HUES6 (cell line): ENCODE data around the gene UFSP1.
A peak's percentile ranks its signal among the peaks of the same experiment; 100 is the strongest.

Experiments used
- H3K27ac ChIP-seq: 2 replicates; pipeline ENCODE4 v1.7.0; 2013; ENCODE audit warnings: low read depth, mild to moderate bottlenecking, low read length, inconsistent platforms
- H3K27me3 ChIP-seq: 2 replicates; pipeline ENCODE4 v1.6.1; 2013; ENCODE audit warnings: low read length; ENCODE audit not compliant: control insufficient read depth, insufficient read depth
- H3K36me3 ChIP-seq: 2 replicates; pipeline ENCODE4 v1.6.1; 2013; ENCODE audit warnings: low read length; ENCODE audit not compliant: control insufficient read depth, insufficient read depth
- H3K4me1 ChIP-seq: 2 replicates; pipeline ENCODE4 v1.6.1; 2013; ENCODE audit warnings: low read length; ENCODE audit not compliant: control insufficient read depth, insufficient read depth
- H3K4me3 ChIP-seq: 2 replicates; pipeline ENCODE4 v1.5.1; 2013; ENCODE audit warnings: low read depth, low read length
- H3K9ac ChIP-seq: one replicate; pipeline ENCODE4 v1.6.1; 2013; ENCODE audit warnings: mild to moderate bottlenecking, low read length
- H3K9me3 ChIP-seq: 2 replicates; pipeline ENCODE4 v1.6.1; 2013; ENCODE audit warnings: low read depth, low read length; ENCODE audit not compliant: control insufficient read depth, insufficient read depth

UFSP1 gene

GRCh38 chr7:100866729-100867039 lies 22.8 kb downstream of the UFSP1 start:
- peak overlapping the region; percentile 99 for H3K27ac ChIP-seq
- no peaks in the 10 kb centered on the region for H3K9me3 ChIP-seq
- H3K27me3 ChIP-seq, result no peaks in the 10 kb centered on the region
- peak overlapping the region; percentile 97 for H3K4me3 ChIP-seq
- peaks cover 46% of the 10 kb centered on the region for H3K36me3 ChIP-seq
- H3K4me1 ChIP-seq, result peaks cover 14% of the 10 kb centered on the region
- peak overlapping the region; percentile 98 for H3K9ac ChIP-seq

DNA sequence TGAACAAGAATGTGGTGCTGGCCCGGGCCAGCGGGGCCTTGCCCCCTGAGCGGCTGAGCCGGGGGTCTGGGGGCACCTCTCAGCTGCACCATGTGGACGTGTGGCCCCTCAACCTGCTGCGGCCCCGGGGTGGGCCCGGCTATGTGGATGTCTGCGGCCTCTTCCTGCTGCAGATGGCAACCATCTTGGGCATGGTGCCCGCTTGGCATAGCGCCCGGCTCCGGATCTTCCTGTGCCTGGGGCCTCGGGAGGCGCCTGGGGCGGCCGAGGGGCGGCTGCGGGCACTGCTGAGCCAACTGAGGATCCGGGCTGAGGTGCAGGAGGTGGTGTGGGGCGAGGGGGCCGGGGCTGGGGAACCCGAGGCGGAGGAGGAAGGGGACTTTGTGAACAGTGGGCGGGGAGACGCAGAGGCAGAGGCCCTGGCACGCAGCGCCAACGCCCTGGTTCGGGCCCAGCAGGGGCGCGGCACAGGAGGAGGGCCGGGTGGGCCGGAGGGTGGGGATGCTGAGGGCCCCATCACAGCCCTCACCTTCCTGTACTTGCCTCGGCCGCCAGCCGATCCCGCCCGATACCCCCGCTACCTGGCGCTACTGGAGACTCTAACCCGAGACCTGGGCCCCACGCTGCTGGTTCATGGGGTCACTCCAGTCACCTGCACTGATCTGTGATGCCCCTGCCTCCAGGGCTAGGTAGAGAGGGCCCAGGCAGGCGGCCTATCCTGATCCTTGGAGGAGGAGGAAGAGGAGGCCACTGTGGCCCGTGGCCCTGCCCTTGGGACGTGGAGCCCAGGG lies 23.4 kb downstream of the UFSP1 start:
- Histone ChIP-seq H3K4me3 (peak overlapping the region; percentile 97; the same call in 1 of the 2 replicates), H3K9me3 (no peaks in the 10 kb centered on the region), H3K4me1 (peaks cover 14% of the 10 kb centered on the region), H3K27ac (peak overlapping the region; percentile 99; the same call in 1 of the 2 replicates), H3K36me3 (peaks cover 46% of the 10 kb centered on the region), H3K9ac (peak overlapping the region; percentile 98), H3K27me3 (no peaks in the 10 kb centered on the region)

DNA sequence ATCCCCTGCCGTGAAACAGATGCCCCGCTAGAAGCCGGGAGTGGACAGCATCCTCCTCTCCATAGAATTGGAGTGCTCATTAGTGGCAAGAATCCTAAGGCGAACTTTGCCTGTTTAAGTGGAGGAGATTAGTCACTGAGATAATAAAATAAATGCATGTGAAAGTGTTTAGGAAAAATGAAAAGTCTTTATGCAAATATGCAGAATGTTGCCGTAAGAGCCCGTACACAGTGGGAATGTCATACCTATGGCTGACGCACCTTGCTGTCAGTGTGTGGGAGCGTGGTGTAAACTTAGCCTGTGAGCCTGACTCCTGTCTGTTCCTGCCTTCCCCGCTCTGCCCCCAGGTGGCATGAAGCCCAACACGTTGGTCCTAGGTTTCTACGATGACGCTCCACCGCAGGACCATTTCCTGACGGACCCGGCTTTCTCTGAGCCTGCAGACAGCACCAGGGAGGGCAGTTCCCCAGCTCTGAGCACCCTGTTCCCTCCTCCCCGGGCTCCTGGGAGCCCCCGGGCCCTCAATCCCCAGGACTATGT lies 24.1 kb downstream of the UFSP1 start:
- no peaks in the 10 kb centered on the region for H3K9me3 ChIP-seq
- peaks cover 46% of the 10 kb centered on the region for H3K36me3 ChIP-seq
- H3K4me3 ChIP-seq, result no peak overlapping the region
- no peaks in the 10 kb centered on the region for H3K27me3 ChIP-seq
- H3K4me1 ChIP-seq, result peaks cover 14% of the 10 kb centered on the region
- H3K27ac ChIP-seq, result no peak overlapping the region
- H3K9ac ChIP-seq, result no peak overlapping the region

DNA sequence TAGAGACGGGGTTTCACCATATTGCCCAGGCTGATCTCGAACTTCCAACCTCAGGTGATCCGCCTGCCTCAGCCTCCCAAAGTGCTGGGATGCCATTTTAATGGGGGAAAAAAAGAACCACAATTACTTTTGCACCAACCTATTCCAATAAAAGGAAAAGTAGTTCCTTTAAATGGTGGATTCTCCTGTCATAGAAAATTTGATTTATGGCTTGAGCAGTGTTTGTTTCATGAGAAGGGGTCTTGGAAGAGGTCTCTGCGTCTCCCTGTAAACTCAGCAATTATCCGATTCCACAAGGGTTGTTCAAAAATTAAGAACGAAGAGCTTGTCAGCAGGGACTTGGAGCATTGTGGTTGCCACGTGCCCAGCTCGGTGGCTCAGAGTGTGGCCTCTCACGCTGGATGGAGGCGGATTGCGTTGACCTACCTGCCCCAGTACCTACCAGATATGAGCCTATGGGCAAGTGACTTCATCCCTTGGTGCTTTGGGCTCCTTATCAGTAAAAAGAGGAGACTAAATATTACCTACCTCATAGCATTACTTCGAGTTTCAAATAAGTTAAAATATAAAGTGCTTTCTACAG lies 25.2 kb downstream of the UFSP1 start:
- Histone ChIP-seq H3K36me3 (peaks cover 45% of the 10 kb centered on the region), H3K27ac (no peak overlapping the region), H3K9ac (no peak overlapping the region), H3K4me1 (peaks cover 14% of the 10 kb centered on the region), H3K4me3 (no peak overlapping the region), H3K27me3 (no peaks in the 10 kb centered on the region), H3K9me3 (no peaks in the 10 kb centered on the region)

DNA sequence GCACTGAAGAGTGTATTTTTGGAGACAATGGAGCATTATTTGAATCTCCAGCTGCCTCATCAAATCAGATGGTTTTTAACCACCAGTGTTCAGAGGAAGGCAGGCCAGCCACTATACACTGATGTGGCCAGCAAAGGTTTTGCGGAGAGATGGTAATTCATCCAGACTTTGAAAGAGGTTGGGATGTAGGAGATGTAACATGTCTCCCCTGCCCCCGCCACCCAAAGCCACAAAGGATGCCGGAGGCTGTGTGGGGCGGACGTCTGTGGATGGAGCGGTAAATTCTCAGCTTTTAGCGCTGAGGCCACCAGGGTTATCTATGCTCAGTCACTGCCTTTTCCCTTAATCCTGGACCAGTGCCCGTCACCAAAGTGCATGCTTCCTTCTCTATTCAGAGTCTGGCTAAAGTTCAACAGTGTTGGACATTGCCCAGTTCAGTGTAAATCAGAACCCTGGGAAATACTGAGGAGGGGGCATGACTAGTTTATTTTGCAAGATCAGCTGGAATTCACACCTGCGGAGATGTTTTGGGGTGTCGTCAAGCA lies 26.0 kb downstream of the UFSP1 start:
- no peaks in the 10 kb centered on the region for H3K27me3 ChIP-seq
- H3K36me3 ChIP-seq, result peaks cover 44% of the 10 kb centered on the region
- no peak overlapping the region for H3K4me3 ChIP-seq
- no peaks in the 10 kb centered on the region for H3K9me3 ChIP-seq
- H3K4me1 ChIP-seq, result peaks cover 14% of the 10 kb centered on the region
- H3K9ac ChIP-seq, result no peak overlapping the region
- H3K27ac ChIP-seq, result no peak overlapping the region

DNA sequence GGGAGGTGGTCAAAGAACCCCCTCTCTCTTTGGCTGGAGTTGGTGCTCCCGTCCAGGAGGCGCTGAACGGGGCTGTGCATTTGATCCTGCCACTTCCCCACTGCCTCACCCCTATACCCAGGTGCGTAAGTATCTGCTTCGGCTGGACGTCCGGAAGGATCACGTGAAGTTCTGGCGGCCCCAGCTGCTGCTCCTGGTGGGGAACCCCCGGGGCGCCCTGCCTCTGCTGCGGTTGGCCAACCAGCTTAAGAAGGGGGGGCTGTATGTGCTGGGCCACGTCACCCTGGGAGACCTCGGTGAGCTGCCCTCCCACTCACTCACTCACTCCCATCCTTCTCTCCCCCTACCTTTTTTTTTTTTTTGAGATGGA lies 27.9 kb downstream of the UFSP1 start:
- Histone ChIP-seq H3K4me1 (peaks cover 6% of the 10 kb centered on the region), H3K4me3 (no peak overlapping the region), H3K9ac (no peak overlapping the region), H3K9me3 (no peaks in the 10 kb centered on the region), H3K36me3 (peaks cover 40% of the 10 kb centered on the region), H3K27ac (peak overlapping the region; percentile 48; the same call in 1 of the 2 replicates), H3K27me3 (no peaks in the 10 kb centered on the region)

- no peak overlapping the region for H3K27ac ChIP-seq
- H3K36me3 ChIP-seq, result peaks cover 40% of the 10 kb centered on the region
- no peak overlapping the region for H3K4me3 ChIP-seq
- peaks cover 3% of the 10 kb centered on the region; the same call in 1 of the 2 replicates for H3K4me1 ChIP-seq
- no peaks in the 10 kb centered on the region for H3K9me3 ChIP-seq
- H3K27me3 ChIP-seq, result no peaks in the 10 kb centered on the region
- no peak overlapping the region for H3K9ac ChIP-seq
Measured at GRCh38 chr7:100860702-100861615, 28.6 kb downstream of the UFSP1 start.

- Histone ChIP-seq H3K36me3 (peaks cover 45% of the 10 kb centered on the region), H3K27me3 (no peaks in the 10 kb centered on the region)
Measured at GRCh38 chr7:100859856-100860255, 29.7 kb downstream of the UFSP1 start.

DNA sequence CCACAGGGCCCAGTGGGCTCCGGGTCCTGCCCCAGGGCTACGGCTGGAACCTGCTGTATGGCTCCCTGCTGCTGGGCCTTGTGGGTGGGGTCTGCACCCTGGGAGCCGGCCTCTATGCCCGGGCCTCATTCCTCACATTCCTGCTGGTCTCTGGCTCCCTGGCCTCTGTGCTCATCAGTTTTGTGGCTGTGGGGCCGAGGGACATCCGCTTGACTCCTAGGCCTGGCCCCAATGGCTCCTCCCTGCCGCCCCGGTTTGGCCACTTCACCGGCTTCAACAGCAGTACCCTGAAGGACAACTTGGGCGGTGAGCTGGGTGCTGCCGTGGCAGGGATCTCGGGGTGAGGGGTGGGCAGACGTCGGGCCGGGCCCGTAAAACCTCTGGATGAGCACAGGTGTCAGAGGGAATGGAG lies 32.6 kb downstream of the UFSP1 start:
- no peak overlapping the region for H3K27ac ChIP-seq
- peaks cover 7% of the 10 kb centered on the region; the same call in 1 of the 2 replicates for H3K4me1 ChIP-seq
- H3K9me3 ChIP-seq, result no peaks in the 10 kb centered on the region
- no peak overlapping the region for H3K4me3 ChIP-seq
- H3K9ac ChIP-seq, result no peak overlapping the region
- peaks cover 31% of the 10 kb centered on the region for H3K36me3 ChIP-seq
- no peaks in the 10 kb centered on the region for H3K27me3 ChIP-seq

More at GRCh38 chr7:100859856-100860255, 29.7 kb downstream of the UFSP1 start:
- no peaks in the 10 kb centered on the region for H3K9me3 ChIP-seq
- H3K4me3 ChIP-seq, result no peak overlapping the region
- H3K4me1 ChIP-seq, result peaks cover 3% of the 10 kb centered on the region; the same call in 1 of the 2 replicates
- H3K27ac ChIP-seq, result no peak overlapping the region
- no peak overlapping the region for H3K9ac ChIP-seq

- peaks cover 7% of the 10 kb centered on the region; the same call in 1 of the 2 replicates for H3K4me1 ChIP-seq
- H3K4me3 ChIP-seq, result no peak overlapping the region
- no peaks in the 10 kb centered on the region for H3K27me3 ChIP-seq
- H3K9me3 ChIP-seq, result no peaks in the 10 kb centered on the region
- H3K9ac ChIP-seq, result no peak overlapping the region
- no peak overlapping the region for H3K27ac ChIP-seq
- H3K36me3 ChIP-seq, result peaks cover 18% of the 10 kb centered on the region
Measured at GRCh38 chr7:100855515-100855914, 34.0 kb downstream of the UFSP1 start.
